DMS53 (cell line): ENCODE measurements around the gene TRPM5.
"Not testable (repeated sequence)": the region's sequence is repeated elsewhere in the genome, so short reads cannot be mapped to it uniquely, and the experiment has no call there.

Experiments used
- DNase-seq: peaks from one replicate; lab custom pipeline; 2025; lab: John Stamatoyannopoulos, UW

The TRPM5 gene

GRCh38 chr11:2443881-2444820 lies at the start of gene TRPM5:
Gene TRPM5 (minus strand): TSS chr11:2444514. CDS start chr11:2423036, 21,478 bp downstream.
- DNase-seq = peak; percentile 66

- DNase-seq = no peak
Observed at GRCh38 chr11:2489083-2489482, 44.8 kb upstream of the TRPM5 start.

- no peak for DNase-seq
Observed at GRCh38 chr11:2488004-2488403, 43.7 kb upstream of the TRPM5 start.

GRCh38 chr11:2484576-2485125 lies 40.3 kb upstream of the TRPM5 start:
- no peak for DNase-seq

GRCh38 chr11:2483426-2483825 lies 39.1 kb upstream of the TRPM5 start:
- DNase-seq = no peak

- DNase-seq = no peak
Observed at GRCh38 chr11:2482745-2483144, 38.4 kb upstream of the TRPM5 start.

- no peak for DNase-seq
Observed at GRCh38 chr11:2482204-2482603, 37.9 kb upstream of the TRPM5 start.

GRCh38 chr11:2481253-2481652 lies 36.9 kb upstream of the TRPM5 start:
- no peak for DNase-seq

GRCh38 chr11:2480874-2481220 lies 36.5 kb upstream of the TRPM5 start:
- no peak for DNase-seq

GRCh38 chr11:2480067-2480873 lies 36.0 kb upstream of the TRPM5 start:
- not testable (repeated sequence) for DNase-seq

GRCh38 chr11:2477936-2478335 lies 33.6 kb upstream of the TRPM5 start:
- no peak for DNase-seq

- DNase-seq = no peak
Observed at GRCh38 chr11:2477254-2477653, 32.9 kb upstream of the TRPM5 start.

GRCh38 chr11:2475136-2475918 lies 31.0 kb upstream of the TRPM5 start:
- DNase-seq = no peak

GRCh38 chr11:2474059-2474901 lies 30.0 kb upstream of the TRPM5 start:
- DNase-seq = peak; percentile 65

- DNase-seq = no peak
Observed at GRCh38 chr11:2473361-2474058, 29.2 kb upstream of the TRPM5 start.

GRCh38 chr11:2472428-2473186 lies 28.3 kb upstream of the TRPM5 start:
- no peak for DNase-seq

- no peak for DNase-seq
Observed at GRCh38 chr11:2471804-2472096, 27.4 kb upstream of the TRPM5 start.

GRCh38 chr11:2471048-2471803 lies 26.9 kb upstream of the TRPM5 start:
- no peak for DNase-seq

- DNase-seq = no peak
Observed at GRCh38 chr11:2470495-2470894, 26.2 kb upstream of the TRPM5 start.
